ENCODE measurements around the gene CUL9. TPM values are rescaled to one million over a fixed set of nuclear protein-coding genes. Genes with fewer than 3 reads are reported as not detected.

Gene CUL9
- total and polyA plus RNA-seq, 2 experiments from 2014 or later = 2.6 to 11.3 TPM

- Histone ChIP-seq H3K79me2 (replicated peaks; ENCODE audit: insufficient read depth) (no peaks in the 10 kb centered on the region), H3K27me3 (ENCODE audit: insufficient read depth) (no peaks in the 10 kb centered on the region), H3K4me2 (no peak overlapping the region), H3K36me3 (ENCODE audit: insufficient read depth) (no peaks in the 10 kb centered on the region), H3F3A (replicated peaks; ENCODE audit: low read depth) (no peaks in the 10 kb centered on the region), H3K4me1 (ENCODE audit: insufficient read depth) (no peaks in the 10 kb centered on the region), H3K4me3 (no peak overlapping the region), H3K9me2 (ENCODE audit: insufficient read depth) (no peaks in the 10 kb centered on the region), H2AFZ (no peak overlapping the region), H4K20me1 (replicated peaks; ENCODE audit: insufficient read depth) (no peaks in the 10 kb centered on the region; the same call in 1 of the 2 replicates), H3K27ac (ENCODE audit: low read depth) (no peak overlapping the region)
- peaks cover 4% of the 10 kb centered on the region for H3K27me3 Mint-ChIP-seq (ENCODE audit: insufficient read depth, low read depth, poor library complexity)
- H3K4me3 Mint-ChIP-seq = no peak overlapping the region
- no peaks in the 10 kb centered on the region for H3K4me1 Mint-ChIP-seq
- no peak for ATAC-seq
- no peak for DNase-seq (ENCODE audit: low spot score)
- H3K9me3 Mint-ChIP-seq = no peaks in the 10 kb centered on the region
- H3K27ac Mint-ChIP-seq = no peak overlapping the region
- peaks cover 18% of the 10 kb centered on the region for H3K36me3 Mint-ChIP-seq (ENCODE audit: low read depth)
- TF ChIP-seq ZNF331 (CRISPR knock-in tag; IDR thresholded peaks at IDR 0.05; ENCODE audit: low read depth) = no peak
- TF ChIP-seq CTCF (conservative IDR thresholded peaks at IDR 0.05; ENCODE audit: low read depth in 2 of 2) = no peak
- TF ChIP-seq NANOG (IDR thresholded peaks at IDR 0.05; ENCODE audit: borderline replicate concordance) = no peak
- no peak for TF ChIP-seq POLR2AphosphoS5 (IDR thresholded peaks at IDR 0.05; ENCODE audit: low read depth)
- no peak for TF ChIP-seq CREB1 (CRISPR knock-in tag; IDR thresholded peaks at IDR 0.05; ENCODE audit: low read depth)
- TF ChIP-seq EZH2phosphoT487 (IDR thresholded peaks at IDR 0.05; ENCODE audit: unreplicated experiment) = no peak
- no peak for TF ChIP-seq REST (IDR thresholded peaks at IDR 0.05; ENCODE audit: unreplicated experiment)
- no peak for TF ChIP-seq ZNF114 (CRISPR knock-in tag; IDR thresholded peaks at IDR 0.05)
- no peak for TF ChIP-seq EZH2 (IDR thresholded peaks at IDR 0.05; ENCODE audit: low read depth, unreplicated experiment)
- TF ChIP-seq ZNF462 (CRISPR knock-in tag; IDR thresholded peaks at IDR 0.05) = no peak
- TF ChIP-seq JUNB (IDR thresholded peaks at IDR 0.05; ENCODE audit: unreplicated experiment) = no peak
- no peak for TF ChIP-seq ETS1 (IDR thresholded peaks at IDR 0.05)
- no peak for TF ChIP-seq STAT1 (IDR thresholded peaks at IDR 0.05; ENCODE audit: unreplicated experiment)
Observed at GRCh38 chr6:43150051-43150751, 31.8 kb upstream of the CUL9 start.
